ENCODE results near the gene RGL3.
"Not testable (repeated sequence)": the region's sequence is repeated elsewhere in the genome, so short reads cannot be mapped to it uniquely, and the experiment has no call there.

RGL3 gene

GRCh38 chr19:11457115-11457514, 38.0 kb upstream of the RGL3 start:
- Histone ChIP-seq H3K9me3 (ENCODE audit: control insufficient read depth, insufficient read depth, low read length) (no peaks in the 10 kb centered on the region), H3K27ac (ENCODE audit: low read depth, low read length) (no peak overlapping the region), H3K36me3 (ENCODE audit: control insufficient read depth, insufficient read depth, low read length) (no peaks in the 10 kb centered on the region), H3K27me3 (ENCODE audit: control insufficient read depth, insufficient read depth, low read length) (no peaks in the 10 kb centered on the region), H3K9ac (ENCODE audit: low read depth, low read length) (no peak overlapping the region), H3K4me3 (ENCODE audit: low read depth, low read length) (no peak overlapping the region), H3K4me1 (ENCODE audit: control insufficient read depth, insufficient read depth, low read length) (peaks cover 11% of the 10 kb centered on the region)

- no peak overlapping the region for H3K27ac ChIP-seq (ENCODE audit: low read depth, low read length)
- H3K4me3 ChIP-seq (ENCODE audit: low read depth, low read length), result no peak overlapping the region
- no peaks in the 10 kb centered on the region for H3K9me3 ChIP-seq (ENCODE audit: control insufficient read depth, insufficient read depth, low read length)
- H3K36me3 ChIP-seq (ENCODE audit: control insufficient read depth, insufficient read depth, low read length), result no peaks in the 10 kb centered on the region
- H3K9ac ChIP-seq (ENCODE audit: low read depth, low read length), result no peak overlapping the region
- H3K4me1 ChIP-seq (ENCODE audit: control insufficient read depth, insufficient read depth, low read length), result peaks cover 14% of the 10 kb centered on the region
- no peaks in the 10 kb centered on the region for H3K27me3 ChIP-seq (ENCODE audit: control insufficient read depth, insufficient read depth, low read length)
Observed at GRCh38 chr19:11456659-11457058, 37.5 kb upstream of the RGL3 start.

GRCh38 chr19:11455233-11455554, 36.1 kb upstream of the RGL3 start:
- not testable (repeated sequence) for H3K36me3 ChIP-seq (ENCODE audit: control insufficient read depth, insufficient read depth, low read length); H3K27ac ChIP-seq (ENCODE audit: low read depth, low read length); H3K9ac ChIP-seq (ENCODE audit: low read depth, low read length); H3K27me3 ChIP-seq (ENCODE audit: control insufficient read depth, insufficient read depth, low read length); H3K4me3 ChIP-seq (ENCODE audit: low read depth, low read length); H3K9me3 ChIP-seq (ENCODE audit: control insufficient read depth, insufficient read depth, low read length)
- H3K4me1 ChIP-seq (ENCODE audit: control insufficient read depth, insufficient read depth, low read length), result peaks cover 14% of the 10 kb centered on the region

GRCh38 chr19:11453468-11454341, 34.6 kb upstream of the RGL3 start:
- no peak overlapping the region for H3K9ac ChIP-seq (ENCODE audit: low read depth, low read length)
- H3K27me3 ChIP-seq (ENCODE audit: control insufficient read depth, insufficient read depth, low read length), result no peaks in the 10 kb centered on the region
- no peaks in the 10 kb centered on the region for H3K9me3 ChIP-seq (ENCODE audit: control insufficient read depth, insufficient read depth, low read length)
- H3K27ac ChIP-seq (ENCODE audit: low read depth, low read length), result no peak overlapping the region
- H3K4me3 ChIP-seq (ENCODE audit: low read depth, low read length), result no peak overlapping the region
- peaks cover 14% of the 10 kb centered on the region for H3K4me1 ChIP-seq (ENCODE audit: control insufficient read depth, insufficient read depth, low read length)
- peaks cover 15% of the 10 kb centered on the region for H3K36me3 ChIP-seq (ENCODE audit: control insufficient read depth, insufficient read depth, low read length)

DNA sequence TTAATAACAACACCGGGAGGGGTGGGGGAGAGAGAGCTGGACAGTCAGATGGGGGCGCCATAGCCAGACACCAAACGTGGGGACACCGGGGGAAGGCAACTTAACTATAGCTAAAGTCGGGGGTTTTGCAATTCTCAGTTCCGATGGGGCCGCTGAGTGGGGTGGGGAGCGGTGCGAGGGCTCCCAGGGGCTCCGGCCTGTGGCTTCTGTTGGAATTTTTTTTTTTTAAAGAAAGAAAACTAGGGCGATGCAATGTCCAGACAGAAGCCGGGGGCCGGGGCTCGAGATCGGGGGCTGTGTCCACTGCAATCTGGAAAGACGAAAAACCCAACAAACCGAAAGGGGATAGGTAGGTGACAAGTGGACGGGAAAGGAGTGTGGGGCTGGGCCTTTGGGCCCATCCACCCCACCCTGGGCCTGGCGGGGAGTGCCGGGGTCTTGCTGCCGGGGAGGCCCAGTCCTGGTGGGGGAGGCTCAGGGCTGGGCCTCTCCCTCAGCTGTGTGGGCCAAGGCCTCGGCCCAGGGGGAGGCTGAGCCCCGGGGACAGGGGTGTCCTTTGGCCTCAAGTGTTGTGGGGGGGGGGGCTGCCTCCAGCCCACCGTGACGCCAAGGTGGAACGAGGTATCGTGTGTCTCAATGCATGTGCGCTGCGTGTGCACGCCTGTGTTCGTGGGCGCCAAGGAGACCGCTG, 33.7 kb upstream of the RGL3 start:
- H3K9ac ChIP-seq (ENCODE audit: low read depth, low read length), result no peak overlapping the region
- H3K27me3 ChIP-seq (ENCODE audit: control insufficient read depth, insufficient read depth, low read length), result no peaks in the 10 kb centered on the region
- peak overlapping the region; percentile 27 for H3K27ac ChIP-seq (ENCODE audit: low read depth, low read length)
- no peak overlapping the region for H3K4me3 ChIP-seq (ENCODE audit: low read depth, low read length)
- H3K4me1 ChIP-seq (ENCODE audit: control insufficient read depth, insufficient read depth, low read length), result peaks cover 14% of the 10 kb centered on the region
- peaks cover 25% of the 10 kb centered on the region for H3K36me3 ChIP-seq (ENCODE audit: control insufficient read depth, insufficient read depth, low read length)
- H3K9me3 ChIP-seq (ENCODE audit: control insufficient read depth, insufficient read depth, low read length), result no peaks in the 10 kb centered on the region

DNA sequence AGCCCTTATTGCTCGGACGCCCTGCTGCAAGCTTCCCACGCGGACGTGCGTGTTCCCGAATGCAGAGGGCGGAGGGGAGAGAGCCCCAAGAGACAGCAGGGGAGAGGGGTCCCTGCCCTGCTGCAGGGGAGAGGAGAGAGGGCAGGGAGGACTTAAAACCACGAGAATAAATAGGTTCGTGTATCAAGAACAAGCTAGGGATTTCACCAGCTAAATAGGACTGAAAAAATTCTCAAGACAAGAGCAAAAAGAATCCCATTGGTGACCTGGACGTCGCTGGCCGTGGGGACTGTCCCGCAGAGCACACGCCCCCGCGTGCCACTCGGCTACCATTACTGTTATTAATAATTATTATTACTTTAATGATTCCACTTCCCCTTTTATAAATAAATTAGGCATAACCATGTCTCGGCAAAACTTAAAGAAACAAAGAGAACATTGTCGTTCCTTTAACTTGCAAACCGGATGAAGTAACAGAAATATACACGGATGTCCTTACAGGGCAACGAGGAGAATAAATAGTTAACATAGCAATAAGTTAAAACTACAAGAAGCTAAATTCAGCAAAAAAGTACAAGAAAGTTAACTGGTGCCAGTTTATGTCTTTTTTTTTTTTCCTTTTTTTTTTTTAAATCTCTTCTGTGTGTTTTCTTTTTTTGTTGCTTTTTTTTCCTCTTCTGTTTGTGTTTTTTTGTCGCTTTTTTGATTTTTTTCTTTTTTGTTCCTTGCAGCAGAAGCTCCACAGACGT, 32.9 kb upstream of the RGL3 start:
- peaks cover 32% of the 10 kb centered on the region for H3K36me3 ChIP-seq (ENCODE audit: control insufficient read depth, insufficient read depth, low read length)
- H3K9ac ChIP-seq (ENCODE audit: low read depth, low read length), result 0 out of 2 replicates have a peak overlapping the region, but pooled peaks have one; percentile 24
- no peaks in the 10 kb centered on the region for H3K9me3 ChIP-seq (ENCODE audit: control insufficient read depth, insufficient read depth, low read length)
- H3K4me3 ChIP-seq (ENCODE audit: low read depth, low read length), result no peak overlapping the region; the same call in 1 of the 2 replicates
- no peaks in the 10 kb centered on the region for H3K27me3 ChIP-seq (ENCODE audit: control insufficient read depth, insufficient read depth, low read length)
- peaks cover 11% of the 10 kb centered on the region for H3K4me1 ChIP-seq (ENCODE audit: control insufficient read depth, insufficient read depth, low read length)
- H3K27ac ChIP-seq (ENCODE audit: low read depth, low read length), result peak overlapping the region; percentile 47

GRCh38 chr19:11451327-11451870, 32.3 kb upstream of the RGL3 start:
- H3K27ac ChIP-seq (ENCODE audit: low read depth, low read length), result peak overlapping the region; percentile 54
- H3K4me3 ChIP-seq (ENCODE audit: low read depth, low read length), result no peak overlapping the region
- peaks cover 11% of the 10 kb centered on the region for H3K4me1 ChIP-seq (ENCODE audit: control insufficient read depth, insufficient read depth, low read length)
- no peak overlapping the region for H3K9ac ChIP-seq (ENCODE audit: low read depth, low read length)
- no peaks in the 10 kb centered on the region for H3K9me3 ChIP-seq (ENCODE audit: control insufficient read depth, insufficient read depth, low read length)
- H3K27me3 ChIP-seq (ENCODE audit: control insufficient read depth, insufficient read depth, low read length), result no peaks in the 10 kb centered on the region
- H3K36me3 ChIP-seq (ENCODE audit: control insufficient read depth, insufficient read depth, low read length), result peaks cover 35% of the 10 kb centered on the region

GRCh38 chr19:11450570-11451326, 31.6 kb upstream of the RGL3 start:
- Histone ChIP-seq H3K27ac (ENCODE audit: low read depth, low read length) (peak overlapping the region; percentile 54), H3K27me3 (ENCODE audit: control insufficient read depth, insufficient read depth, low read length) (no peaks in the 10 kb centered on the region), H3K4me1 (ENCODE audit: control insufficient read depth, insufficient read depth, low read length) (peaks cover 11% of the 10 kb centered on the region), H3K4me3 (ENCODE audit: low read depth, low read length) (no peak overlapping the region), H3K36me3 (ENCODE audit: control insufficient read depth, insufficient read depth, low read length) (peaks cover 40% of the 10 kb centered on the region), H3K9ac (ENCODE audit: low read depth, low read length) (no peak overlapping the region), H3K9me3 (ENCODE audit: control insufficient read depth, insufficient read depth, low read length) (no peaks in the 10 kb centered on the region)

DNA sequence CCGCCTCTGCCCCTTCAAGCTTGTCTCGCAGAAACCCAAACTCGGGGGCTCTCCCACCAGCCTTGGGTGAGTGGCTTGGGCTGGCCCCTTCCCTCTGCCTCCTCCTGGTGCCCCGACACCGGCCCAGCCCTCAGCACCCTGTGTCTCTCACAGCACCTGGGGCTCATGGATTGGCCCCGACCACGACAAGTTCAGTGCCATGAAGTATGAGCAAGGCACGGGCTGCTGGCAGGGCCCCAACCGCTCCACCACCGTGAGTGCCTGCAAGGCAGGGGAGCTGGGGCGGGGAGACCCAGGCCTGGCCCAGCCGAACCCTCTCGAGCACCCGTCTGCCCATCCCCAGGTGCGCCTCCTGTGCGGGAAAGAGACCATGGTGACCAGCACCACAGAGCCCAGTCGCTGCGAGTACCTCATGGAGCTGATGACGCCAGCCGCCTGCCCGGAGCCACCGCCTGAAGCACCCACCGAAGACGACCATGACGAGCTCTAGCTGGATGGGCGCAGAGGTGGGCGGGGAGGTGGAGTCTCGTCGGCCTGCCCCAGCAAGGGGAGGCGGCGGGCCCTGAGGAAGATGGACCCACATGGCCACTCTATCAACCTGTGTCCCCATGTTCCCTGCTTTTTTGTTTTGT, 29.9 kb upstream of the RGL3 start:
- peaks cover 11% of the 10 kb centered on the region for H3K4me1 ChIP-seq (ENCODE audit: control insufficient read depth, insufficient read depth, low read length)
- no peak overlapping the region for H3K27ac ChIP-seq (ENCODE audit: low read depth, low read length)
- H3K9ac ChIP-seq (ENCODE audit: low read depth, low read length), result no peak overlapping the region
- no peak overlapping the region for H3K4me3 ChIP-seq (ENCODE audit: low read depth, low read length)
- no peaks in the 10 kb centered on the region for H3K9me3 ChIP-seq (ENCODE audit: control insufficient read depth, insufficient read depth, low read length)
- H3K36me3 ChIP-seq (ENCODE audit: control insufficient read depth, insufficient read depth, low read length), result peaks cover 57% of the 10 kb centered on the region
- no peaks in the 10 kb centered on the region for H3K27me3 ChIP-seq (ENCODE audit: control insufficient read depth, insufficient read depth, low read length)

GRCh38 chr19:11448410-11448809, 29.3 kb upstream of the RGL3 start:
- peaks cover 9% of the 10 kb centered on the region for H3K4me1 ChIP-seq (ENCODE audit: control insufficient read depth, insufficient read depth, low read length)
- H3K9ac ChIP-seq (ENCODE audit: low read depth, low read length), result no peak overlapping the region
- H3K9me3 ChIP-seq (ENCODE audit: control insufficient read depth, insufficient read depth, low read length), result no peaks in the 10 kb centered on the region
- peaks cover 63% of the 10 kb centered on the region for H3K36me3 ChIP-seq (ENCODE audit: control insufficient read depth, insufficient read depth, low read length)
- no peak overlapping the region for H3K4me3 ChIP-seq (ENCODE audit: low read depth, low read length)
- no peak overlapping the region for H3K27ac ChIP-seq (ENCODE audit: low read depth, low read length)
- no peaks in the 10 kb centered on the region for H3K27me3 ChIP-seq (ENCODE audit: control insufficient read depth, insufficient read depth, low read length)
